Measurements from ENCODE around the gene APLP2.

APLP2 gene

DNA sequence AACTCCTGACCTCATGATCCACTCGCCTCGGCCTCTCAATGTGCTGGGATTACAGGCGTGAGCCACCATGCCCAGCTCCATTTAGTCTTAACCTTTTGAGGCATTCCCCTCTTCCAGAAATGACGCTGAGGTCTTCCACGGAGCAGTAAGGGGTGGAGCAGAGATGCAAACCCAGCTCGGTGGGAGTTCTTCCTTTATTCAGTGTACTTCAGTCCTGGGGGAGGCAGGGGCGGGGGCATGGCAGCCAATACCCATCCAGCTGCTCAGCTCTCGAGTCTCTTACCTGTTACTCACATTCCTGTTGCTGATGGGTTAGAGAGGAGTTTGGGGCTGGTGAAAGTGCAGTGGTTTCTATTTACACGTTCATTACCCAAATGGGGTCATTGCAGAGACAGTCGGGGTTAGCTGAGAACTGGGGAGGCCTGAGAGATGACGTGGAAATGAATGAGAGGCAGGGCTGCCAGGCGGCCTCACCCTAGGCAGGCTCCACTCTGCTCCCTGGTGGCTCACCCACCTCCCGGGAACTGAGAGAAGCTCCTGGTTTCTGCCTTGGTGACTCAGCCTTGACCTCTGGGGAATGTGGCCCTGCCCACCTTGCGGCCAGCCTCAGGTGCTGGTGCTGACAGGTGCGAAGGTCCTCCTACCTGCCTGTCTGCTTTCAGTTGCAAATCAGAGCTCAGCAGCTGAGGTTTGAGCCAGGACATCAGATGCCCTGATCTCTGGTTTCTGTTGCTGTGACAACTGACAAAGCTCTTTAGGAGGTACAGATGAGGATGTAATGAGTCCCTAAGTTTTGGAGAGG is 76.5 kb downstream of the APLP2 start:
- DNase-seq (ENCODE audit: low read depth in 2 of 2): no peak

DNA sequence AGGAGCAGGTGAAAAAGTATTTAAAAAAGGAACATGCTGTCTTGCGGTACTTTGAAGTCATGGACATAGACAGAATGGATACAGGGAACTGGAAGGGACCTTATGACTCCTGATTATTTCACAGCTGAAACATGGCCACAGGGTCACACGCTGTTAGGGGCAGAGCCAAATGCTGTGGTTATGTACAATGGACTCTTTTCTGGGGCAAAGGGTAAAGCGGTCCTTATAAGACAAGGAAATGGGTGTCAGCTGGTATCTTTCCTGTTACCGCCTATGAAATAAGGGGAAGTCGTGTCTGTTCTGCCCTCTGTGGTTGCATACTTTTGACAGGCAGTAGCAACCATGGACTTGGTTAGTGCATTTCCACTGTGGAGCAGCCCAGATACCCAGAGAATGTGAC is 77.1 kb downstream of the APLP2 start:
- no peak for DNase-seq (ENCODE audit: low read depth in 2 of 2)

DNA sequence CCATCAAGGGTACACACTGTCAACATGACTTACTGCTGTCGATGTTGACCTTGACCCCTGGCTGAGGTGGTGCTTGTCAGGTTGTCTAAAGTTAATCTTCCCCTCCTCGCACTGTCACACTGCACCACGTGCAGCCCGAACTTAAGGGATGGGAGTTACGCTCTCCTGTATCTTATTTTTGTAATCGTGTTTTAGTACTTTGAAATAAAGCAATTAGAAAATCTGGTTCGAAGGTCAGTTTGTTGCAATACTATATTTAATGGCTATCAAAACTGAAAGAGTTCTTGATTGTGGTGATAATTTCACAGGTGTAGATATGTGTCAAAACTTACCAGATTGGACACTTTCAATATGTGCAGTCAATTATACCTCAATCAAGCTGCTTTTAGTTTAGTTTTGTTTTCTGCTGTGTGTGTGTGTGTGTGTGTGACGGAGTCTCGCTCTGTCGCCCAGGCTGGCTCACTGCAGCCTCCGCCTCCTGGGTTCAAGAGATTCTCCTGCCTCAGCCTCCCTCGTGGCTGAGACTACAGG is 79.2 kb downstream of the APLP2 start:
- no peak for DNase-seq (ENCODE audit: low read depth in 2 of 2)

DNA sequence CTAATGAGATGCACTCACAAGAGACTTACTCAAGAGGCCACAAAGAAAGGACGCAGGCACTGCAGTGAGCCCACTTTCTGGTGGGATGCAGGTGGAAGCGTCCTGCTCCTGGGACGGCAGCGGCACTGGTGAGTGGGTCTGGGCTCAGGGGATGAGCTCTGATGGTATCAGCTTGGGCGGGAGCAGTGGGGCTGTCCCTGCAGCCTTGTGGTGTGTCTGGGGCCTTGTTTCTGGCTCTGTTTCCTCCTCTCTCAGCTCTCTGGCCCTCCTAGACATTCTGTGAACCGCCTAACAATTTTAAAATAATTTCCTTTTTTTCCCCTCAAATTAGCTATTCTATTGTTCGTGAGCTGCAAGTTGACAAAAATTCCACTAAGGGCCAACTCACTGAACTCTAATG is 81.1 kb downstream of the APLP2 start:
- DNase-seq (ENCODE audit: low read depth in 2 of 2): no peak

GRCh38 chr11:130151196-130151595 is 81.5 kb downstream of the APLP2 start:
- no peak for DNase-seq (ENCODE audit: low read depth in 2 of 2)

DNA sequence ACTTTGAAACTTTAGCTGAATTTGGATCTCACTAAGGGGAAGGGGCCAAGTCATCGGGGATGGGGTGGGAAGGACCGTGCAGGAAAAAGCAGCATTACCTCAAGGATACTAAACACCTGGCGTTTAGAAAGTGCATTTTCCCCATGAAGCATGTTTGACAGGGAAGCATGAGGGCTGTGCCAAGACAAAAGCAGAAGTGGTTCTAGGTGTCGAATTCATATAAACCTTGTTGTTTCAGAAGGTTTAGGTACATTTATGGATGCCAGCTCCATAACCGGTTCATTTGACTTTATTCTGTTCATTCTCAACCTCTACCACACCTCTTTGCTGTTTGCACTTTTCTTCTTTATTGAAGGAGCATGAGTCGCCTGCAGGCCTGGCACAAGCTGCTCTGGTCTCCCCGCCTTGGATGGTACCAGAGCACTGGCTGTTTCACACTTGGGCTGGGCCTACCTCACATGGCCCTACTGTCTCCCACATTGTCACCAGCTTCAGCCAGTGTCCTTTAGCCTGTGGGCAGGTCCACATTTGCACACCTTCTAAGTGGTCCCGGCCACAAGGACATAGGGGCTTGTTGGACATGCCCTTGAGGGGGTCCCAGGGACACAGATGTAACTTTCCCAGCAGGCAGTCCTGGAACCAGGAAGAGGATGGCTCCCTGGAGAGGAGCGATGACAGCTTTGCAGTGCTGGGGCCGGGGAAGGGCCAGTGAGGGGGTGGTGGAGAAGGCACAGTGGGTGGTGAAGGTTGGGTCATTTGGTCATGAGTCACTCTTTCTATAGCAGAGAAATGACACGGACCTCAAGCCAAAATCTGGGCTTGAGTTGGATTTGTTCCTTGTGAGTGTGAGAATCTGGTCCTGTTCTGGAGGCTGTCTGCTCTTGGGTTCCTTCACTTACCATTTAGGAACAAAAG is 86.7 kb downstream of the APLP2 start:
- no peak for DNase-seq (ENCODE audit: low read depth in 2 of 2)

DNA sequence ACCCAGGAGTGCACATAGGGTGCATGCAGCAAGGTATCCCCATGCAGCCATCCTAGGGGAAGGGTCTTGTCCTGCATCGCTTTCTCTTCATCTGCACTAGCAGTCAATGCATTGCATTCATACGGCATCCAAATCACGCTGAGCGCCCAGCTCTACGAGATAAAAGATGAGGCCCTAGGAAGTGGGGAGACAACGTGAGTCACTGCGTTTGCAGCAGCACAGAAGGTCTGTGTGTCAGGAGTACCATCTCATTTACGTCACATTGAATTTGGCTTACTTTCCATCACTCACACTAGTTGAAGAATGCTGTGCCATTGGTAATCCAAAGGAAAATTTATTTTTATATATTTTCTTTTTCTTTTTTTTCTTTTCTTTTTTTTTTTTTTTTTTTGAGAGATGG is 87.4 kb downstream of the APLP2 start:
- no peak for DNase-seq (ENCODE audit: low read depth in 2 of 2)

DNA sequence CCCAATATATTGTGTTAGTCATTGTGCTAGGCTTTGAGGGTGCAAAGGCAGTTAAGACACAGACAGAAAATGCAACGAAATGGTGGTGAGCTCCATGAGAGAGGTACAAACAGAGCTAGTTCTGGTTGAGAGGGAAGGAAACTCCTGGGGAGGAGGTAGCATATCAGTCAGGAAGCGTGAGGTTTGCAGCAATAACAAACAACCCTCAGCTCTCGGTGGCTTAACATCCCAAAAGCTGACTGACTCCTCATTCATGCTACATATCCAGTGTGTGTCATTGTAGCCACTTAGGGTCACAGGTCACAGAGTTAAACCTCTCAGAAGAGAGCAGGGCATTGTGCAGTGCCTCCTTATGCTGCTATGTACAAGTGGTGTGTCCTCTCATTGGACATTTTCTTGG is 88.1 kb downstream of the APLP2 start:
- no peak for DNase-seq (ENCODE audit: low read depth in 2 of 2)

DNA sequence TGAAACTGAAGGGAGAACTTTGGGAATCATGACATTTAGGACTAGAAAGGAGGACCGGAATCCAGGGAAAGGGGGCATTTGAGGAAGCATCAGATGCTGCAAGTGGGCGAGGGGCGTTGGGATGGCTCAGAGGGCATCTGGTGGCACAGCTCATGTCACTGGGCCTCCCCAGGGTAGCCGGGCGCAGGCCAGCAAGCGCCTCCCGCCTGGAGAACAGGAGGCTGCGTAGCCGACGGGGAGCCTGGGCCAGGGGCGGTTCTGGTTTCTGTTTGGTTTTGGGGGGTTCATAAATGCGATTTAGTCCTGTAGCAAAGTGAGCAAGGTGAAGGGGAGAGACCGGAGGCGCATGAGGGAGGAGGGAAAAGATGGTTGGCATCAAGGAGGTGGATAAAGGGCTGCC is 89.4 kb downstream of the APLP2 start:
- no peak for DNase-seq (ENCODE audit: low read depth in 2 of 2)

GRCh38 chr11:130159657-130160497 is 90.2 kb downstream of the APLP2 start, which contains the start of gene ST14:
Gene ST14, plus strand, starts transcription at chr11:130159782. Its CDS starts 198 bp downstream, at chr11:130159980.
- no peak for DNase-seq (ENCODE audit: low read depth in 2 of 2)

GRCh38 chr11:130160498-130161155 is 90.9 kb downstream of the APLP2 start:
- no peak for DNase-seq (ENCODE audit: low read depth in 2 of 2)

- DNase-seq (ENCODE audit: low read depth in 2 of 2): no peak
Measured at GRCh38 chr11:130161441-130162145, 91.9 kb downstream of the APLP2 start.

GRCh38 chr11:130162733-130163132 is 93.0 kb downstream of the APLP2 start:
- no peak for DNase-seq (ENCODE audit: low read depth in 2 of 2)

- DNase-seq (ENCODE audit: low read depth in 2 of 2): no peak
Measured at GRCh38 chr11:130163346-130164220, 93.9 kb downstream of the APLP2 start.

DNA sequence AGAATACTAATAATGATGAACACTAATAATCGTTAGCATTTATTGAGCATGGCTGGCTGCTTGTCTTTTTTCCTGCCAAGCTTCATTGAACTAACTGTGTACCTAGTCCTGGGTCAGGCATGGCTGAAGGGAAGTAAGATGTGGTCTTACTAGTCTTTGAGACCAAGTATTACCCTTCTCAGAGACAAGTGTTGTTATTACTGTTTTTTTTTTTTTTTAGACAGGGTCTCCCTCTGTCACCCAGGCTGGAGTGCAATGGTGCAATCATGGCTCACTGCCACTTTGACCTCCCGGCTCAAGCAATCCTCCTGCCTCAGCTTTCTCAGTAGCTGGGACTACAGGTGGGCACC is 94.5 kb downstream of the APLP2 start:
- DNase-seq (ENCODE audit: low read depth in 2 of 2): no peak

DNA sequence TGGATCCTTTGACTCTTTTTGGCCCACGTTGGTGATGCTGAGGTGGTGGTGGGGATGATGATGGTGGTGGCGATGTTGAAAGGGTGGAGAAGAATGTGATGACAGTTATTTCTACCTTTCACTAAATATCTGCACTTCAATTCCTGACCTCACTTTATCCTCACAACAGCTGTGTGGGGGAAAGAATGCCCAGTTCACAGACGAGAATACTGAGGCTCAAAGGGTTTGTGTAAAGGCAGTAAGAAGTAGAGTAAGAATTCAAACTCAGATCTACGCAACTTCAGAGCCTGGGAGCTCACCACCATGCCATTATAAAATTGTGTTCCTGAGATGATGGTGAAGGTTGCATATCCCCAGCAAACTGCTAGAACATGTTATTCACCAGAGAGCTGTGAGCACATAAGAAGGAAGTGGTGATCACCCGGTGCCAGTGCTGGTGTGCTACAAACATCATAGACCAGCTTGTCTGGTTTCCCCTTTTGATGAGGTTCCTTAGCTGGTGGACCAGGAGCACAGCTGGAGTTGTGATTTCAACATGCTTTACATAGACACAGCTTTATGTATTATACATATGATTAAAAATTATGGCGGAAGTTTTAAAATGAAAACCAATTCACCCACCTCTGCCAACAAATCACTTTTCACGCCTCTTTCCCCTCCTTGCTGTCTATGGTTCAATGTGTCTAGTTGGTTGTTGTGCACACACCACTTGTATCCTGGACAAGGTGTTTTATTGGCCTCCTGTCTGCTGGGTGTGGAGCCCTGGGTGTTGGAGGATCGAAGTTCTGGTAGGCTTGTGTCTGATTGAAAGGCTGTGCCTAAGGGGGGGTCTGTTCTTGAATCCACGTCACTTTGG is 96.1 kb downstream of the APLP2 start:
- no peak for DNase-seq (ENCODE audit: low read depth in 2 of 2)

GRCh38 chr11:130166457-130166784 is 96.7 kb downstream of the APLP2 start:
- DNase-seq (ENCODE audit: low read depth in 2 of 2): no peak

GRCh38 chr11:130167146-130167545 is 97.5 kb downstream of the APLP2 start:
- DNase-seq (ENCODE audit: low read depth in 2 of 2): no peak

- DNase-seq (ENCODE audit: low read depth in 2 of 2): no peak
Measured at GRCh38 chr11:130168105-130168504, 98.4 kb downstream of the APLP2 start.

All from stimulated activated CD4-positive, alpha-beta T cell treated with anti-CD3 and anti-CD28 coated beads, Interleukin-1b, Interleukin-23, amount 100 ng/mL, for 4 hours (primary cell).